IMR-90 (cell line): ENCODE measurements around the gene DMD.

Source experiments
- MAFK ChIP-seq: IDR thresholded peaks from 2 replicates; pipeline ENCODE4 v1.6.1; 2012; ENCODE audit warnings: low read depth, low read length, improper control_type of control experiment
- USF2 ChIP-seq: fragments of 150-350 bp; IDR thresholded peaks from 2 replicates; pipeline ENCODE4 v1.6.1; 2017; ENCODE audit warnings: mild to moderate bottlenecking, antibody characterized with exemption, low read length, low read depth

- TF ChIP-seq USF2 = no peak
- no peak for TF ChIP-seq MAFK
Observed at GRCh38 chrX:31872007-31872406, 1339.3 kb downstream of the DMD start.
